GM19372 (cell line): Measurements from ENCODE around the gene ITGB4.

Experiments used
- ATAC-seq: cut with Tn5 transposase; IDR thresholded peaks from one replicate; pipeline ENCODE4 v1.9.1; 2021; ENCODE audit warnings: mild to moderate bottlenecking, low read depth, moderate library complexity; ENCODE audit not compliant: unreplicated experiment

Gene ITGB4

DNA sequence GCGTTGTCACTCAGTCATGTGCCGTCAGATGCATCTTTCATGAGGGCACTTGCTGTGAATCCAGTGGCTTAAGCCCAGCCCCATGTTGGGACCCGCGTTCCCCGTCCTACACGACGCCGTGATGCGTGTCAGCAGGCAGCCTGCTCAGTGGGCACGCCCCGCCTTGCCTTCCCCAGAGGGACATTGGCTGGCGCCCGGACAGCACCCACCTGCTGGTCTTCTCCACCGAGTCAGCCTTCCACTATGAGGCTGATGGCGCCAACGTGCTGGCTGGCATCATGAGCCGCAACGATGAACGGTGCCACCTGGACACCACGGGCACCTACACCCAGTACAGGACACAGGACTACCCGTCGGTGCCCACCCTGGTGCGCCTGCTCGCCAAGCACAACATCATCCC lies 8.8 kb downstream of the ITGB4 start:
- no peak for ATAC-seq

DNA sequence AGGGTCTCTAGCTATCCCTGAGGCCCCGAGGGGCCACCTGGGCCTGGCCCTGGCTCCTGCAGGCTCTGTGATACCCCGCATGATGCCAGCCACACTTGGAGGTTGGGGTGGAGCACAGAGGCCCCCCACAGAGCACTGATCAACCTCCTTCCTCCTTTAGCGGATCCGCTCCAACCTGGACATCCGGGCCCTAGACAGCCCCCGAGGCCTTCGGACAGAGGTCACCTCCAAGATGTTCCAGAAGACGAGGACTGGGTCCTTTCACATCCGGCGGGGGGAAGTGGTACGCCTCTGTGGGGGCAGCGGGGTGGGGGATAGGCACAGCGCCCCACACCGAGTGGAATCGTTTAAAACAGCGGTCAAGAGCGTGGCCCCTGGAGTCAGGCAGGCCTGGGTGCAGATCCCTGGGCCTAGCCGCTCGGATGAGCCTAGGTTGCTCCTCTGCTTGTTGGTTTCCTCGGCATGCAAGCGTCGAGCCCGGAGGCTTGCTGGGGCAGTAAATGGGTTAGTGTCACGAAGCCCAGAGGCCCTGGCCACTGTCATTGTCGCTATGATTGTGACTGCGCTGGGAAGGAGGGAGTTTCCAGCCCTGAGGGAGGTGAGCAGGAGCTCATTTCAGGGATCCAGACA lies 9.9 kb downstream of the ITGB4 start:
- no peak for ATAC-seq

GRCh38 chr17:75731716-75732498 lies 10.6 kb downstream of the ITGB4 start:
- no peak for ATAC-seq

DNA sequence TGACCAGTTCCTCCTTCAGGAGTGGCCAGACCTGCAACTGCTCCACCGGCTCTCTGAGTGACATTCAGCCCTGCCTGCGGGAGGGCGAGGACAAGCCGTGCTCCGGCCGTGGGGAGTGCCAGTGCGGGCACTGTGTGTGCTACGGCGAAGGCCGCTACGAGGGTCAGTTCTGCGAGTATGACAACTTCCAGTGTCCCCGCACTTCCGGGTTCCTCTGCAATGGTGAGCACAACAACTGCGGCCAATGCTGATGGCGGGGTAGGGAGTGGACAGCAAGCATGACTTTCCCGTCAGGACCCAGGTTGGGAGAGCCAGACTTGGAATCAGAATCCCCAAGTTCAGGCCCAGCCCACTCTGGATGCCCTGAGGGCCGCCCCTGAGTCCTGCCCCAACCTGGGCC lies 12.2 kb downstream of the ITGB4 start:
- no peak for ATAC-seq

- no peak for ATAC-seq
Measured at GRCh38 chr17:75734674-75735294, 13.5 kb downstream of the ITGB4 start.

DNA sequence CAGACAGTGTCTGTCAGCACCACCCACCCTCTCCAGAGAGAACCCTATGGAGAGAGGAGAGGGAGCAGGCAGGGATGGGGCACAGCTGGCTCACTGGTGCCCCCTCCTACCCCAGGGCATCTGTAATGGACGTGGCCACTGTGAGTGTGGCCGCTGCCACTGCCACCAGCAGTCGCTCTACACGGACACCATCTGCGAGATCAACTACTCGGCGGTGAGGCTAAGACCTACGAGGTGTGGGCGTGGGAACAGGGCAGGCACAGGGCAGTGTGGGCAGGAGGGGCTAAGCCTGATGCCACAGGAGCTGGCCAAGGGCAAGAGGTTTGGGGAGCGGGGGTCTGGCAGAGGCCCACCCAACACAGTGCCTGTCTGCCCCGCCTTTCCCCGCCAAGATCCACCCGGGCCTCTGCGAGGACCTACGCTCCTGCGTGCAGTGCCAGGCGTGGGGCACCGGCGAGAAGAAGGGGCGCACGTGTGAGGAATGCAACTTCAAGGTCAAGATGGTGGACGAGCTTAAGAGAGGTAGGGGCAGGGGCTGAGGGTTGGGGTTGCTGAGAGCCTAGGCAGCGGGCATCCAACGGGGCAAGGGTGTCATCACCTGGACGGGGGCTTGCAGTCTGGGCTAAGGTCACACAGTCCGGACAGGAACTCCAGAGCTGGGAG lies 15.0 kb downstream of the ITGB4 start:
- no peak for ATAC-seq

DNA sequence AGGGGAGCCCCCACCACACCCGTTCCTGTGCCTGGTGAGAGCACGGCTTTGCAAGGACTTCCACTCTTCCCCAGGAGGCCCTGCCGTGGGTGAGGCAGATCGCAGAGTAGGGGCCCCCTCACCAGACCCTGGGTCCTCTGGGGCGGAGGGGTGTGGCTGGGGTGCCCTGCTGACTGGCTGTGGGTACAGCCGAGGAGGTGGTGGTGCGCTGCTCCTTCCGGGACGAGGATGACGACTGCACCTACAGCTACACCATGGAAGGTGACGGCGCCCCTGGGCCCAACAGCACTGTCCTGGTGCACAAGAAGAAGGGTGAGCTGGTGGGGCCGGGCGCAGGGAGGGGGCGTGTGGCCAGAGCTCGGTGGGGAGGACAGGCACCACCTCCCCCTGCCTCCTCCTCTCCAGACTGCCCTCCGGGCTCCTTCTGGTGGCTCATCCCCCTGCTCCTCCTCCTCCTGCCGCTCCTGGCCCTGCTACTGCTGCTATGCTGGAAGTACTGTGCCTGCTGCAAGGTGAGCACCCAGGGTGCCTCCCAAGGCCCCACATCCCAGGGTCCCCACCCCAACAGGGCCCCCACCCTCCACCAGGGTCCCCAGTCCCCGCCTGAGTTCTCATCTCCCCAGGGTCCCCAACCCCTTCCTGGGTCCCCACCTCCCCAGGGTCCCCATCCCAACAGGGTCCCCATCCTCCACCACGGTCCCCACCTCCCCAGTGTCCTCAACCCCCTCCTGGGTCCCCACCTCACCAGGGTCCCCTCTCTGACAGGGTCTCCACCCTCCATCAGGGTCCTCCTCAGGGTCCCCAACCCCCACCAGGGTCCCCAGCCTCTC lies 16.1 kb downstream of the ITGB4 start:
- ATAC-seq = no peak

DNA sequence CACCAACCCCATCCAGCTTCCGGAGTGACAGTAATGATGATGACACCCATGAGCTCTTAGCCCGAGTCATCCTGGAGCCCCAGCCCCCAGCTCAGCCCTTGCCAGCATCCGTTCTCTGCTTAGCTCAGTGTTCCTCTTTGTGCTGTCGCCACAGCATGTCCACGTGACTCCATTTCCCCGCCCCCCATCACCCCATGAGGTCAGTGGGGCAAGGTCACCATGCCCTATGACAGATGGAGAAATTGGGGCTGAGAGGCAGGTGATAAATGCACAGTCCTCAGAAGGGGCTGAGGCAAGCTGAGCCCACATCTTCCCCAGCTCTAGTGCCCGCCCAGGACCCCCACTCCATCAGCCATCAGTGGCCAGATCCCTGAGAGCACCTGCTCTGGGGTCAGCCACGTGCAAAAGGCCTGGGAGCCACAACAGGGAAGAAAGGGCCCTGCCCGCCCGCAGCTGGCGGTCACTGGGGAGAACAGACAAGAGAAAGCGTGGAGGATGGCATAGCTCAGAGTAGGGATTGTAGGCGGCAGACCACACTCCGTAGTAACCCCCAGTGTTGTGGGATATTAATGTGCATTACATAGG lies 17.1 kb downstream of the ITGB4 start:
- ATAC-seq = no peak

DNA sequence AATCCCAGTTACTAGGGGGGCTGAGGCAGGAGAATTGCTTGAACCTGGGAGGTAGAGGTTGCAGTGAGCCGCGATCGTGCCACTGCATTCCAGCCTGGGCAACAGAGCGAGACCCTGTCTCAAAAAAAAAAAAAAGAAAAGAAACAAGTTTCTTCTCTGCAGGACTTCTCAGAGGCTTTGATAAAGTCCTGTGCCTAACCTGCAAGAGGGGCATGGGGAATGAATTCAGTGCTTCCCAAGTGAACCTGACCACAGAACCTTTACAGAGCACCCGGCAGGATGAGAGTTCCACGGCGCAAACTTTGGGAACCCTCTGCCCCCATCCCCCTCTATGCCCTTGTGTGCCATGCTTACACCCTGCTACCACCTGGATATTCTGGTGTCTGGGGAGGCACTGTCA lies 17.9 kb downstream of the ITGB4 start:
- no peak for ATAC-seq

GRCh38 chr17:75739801-75740200 lies 18.5 kb downstream of the ITGB4 start:
- no peak for ATAC-seq

GRCh38 chr17:75740215-75740614 lies 19.0 kb downstream of the ITGB4 start:
- no peak for ATAC-seq

DNA sequence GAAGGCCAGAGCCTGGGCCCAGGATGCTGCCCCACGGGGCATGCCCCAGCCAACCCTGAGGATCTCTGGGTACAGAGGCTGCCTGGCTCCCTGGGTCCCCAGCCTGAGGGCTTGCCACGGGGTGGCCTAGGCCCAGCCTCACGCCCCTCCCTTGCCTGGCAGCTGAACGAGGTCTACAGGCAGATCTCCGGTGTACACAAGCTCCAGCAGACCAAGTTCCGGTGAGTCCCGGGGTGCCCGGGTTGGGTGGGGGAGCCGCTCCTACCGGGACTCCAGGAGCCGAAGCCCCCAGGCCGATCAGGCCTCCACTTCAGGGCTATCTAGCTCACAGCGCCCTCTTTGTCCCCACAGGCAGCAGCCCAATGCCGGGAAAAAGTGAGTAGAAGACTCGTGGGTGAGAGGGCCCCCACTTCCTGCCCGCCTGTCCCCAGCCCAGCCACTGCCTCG lies 19.4 kb downstream of the ITGB4 start:
- ATAC-seq = no peak

DNA sequence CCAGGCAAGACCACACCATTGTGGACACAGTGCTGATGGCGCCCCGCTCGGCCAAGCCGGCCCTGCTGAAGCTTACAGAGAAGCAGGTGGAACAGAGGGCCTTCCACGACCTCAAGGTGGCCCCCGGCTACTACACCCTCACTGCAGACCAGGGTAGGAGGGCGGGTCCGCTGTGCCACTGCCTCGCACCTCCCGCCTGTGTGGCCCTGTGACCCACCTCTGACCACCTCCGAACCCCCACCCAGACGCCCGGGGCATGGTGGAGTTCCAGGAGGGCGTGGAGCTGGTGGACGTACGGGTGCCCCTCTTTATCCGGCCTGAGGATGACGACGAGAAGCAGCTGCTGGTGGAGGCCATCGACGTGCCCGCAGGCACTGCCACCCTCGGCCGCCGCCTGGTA lies 21.1 kb downstream of the ITGB4 start:
- ATAC-seq = no peak

GRCh38 chr17:75743625-75744206 lies 22.5 kb downstream of the ITGB4 start:
- no peak for ATAC-seq

GRCh38 chr17:75748706-75749105 lies 27.4 kb downstream of the ITGB4 start:
- ATAC-seq = no peak

- no peak for ATAC-seq
Measured at GRCh38 chr17:75749545-75750389, 28.5 kb downstream of the ITGB4 start.

DNA sequence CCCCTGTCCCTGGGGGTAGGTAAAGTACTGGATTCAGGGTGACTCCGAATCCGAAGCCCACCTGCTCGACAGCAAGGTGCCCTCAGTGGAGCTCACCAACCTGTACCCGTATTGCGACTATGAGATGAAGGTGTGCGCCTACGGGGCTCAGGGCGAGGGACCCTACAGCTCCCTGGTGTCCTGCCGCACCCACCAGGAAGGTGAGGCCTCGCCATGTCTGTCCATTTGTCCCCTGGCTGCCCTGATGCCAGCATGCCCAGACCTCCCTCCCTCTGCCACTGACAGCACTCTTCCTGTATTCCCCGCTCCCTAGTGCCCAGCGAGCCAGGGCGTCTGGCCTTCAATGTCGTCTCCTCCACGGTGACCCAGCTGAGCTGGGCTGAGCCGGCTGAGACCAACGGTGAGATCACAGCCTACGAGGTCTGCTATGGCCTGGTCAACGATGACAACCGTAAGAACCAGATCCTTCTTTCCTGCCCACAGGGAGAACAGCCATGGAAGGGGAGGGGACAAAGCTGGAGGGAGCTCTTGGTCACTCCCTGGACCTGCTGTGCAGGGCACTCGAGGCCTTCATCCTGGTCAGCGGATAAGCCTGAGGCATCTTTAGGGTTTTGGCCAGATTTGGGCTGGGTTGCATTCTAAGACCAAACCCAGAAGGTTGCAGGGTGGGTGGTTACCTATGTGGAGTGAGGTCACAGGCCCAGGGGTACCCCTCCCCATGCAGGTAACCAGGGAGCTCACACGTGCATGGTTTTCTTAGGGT lies 29.6 kb downstream of the ITGB4 start:
- ATAC-seq = no peak
